Retinal pigment epithelial cell (primary cell): ENCODE measurements around the gene PITPNC1.

ENCODE experiments used
- DNase-seq: peaks from one replicate; pipeline ENCODE4 v3.0.0-alpha.2; 2010; ENCODE audit warnings: low read depth
- H3K4me3 ChIP-seq: 2 replicates; pipeline ENCODE4 v1.5.1; 2011; ENCODE audit warnings: mild to moderate bottlenecking, low read length, control low read depth, moderate library complexity
- CTCF ChIP-seq: conservative IDR thresholded peaks from 2 replicates; pipeline ENCODE4 v1.5.1; 2011; ENCODE audit warnings: low read depth, low read length, control low read depth, inconsistent platforms

Gene PITPNC1

GRCh38 chr17:67559381-67559966 lies 182.4 kb downstream of the PITPNC1 start:
- peak; percentile 34 for TF ChIP-seq CTCF
- no peak overlapping the region for H3K4me3 ChIP-seq
- no peak for DNase-seq

GRCh38 chr17:67562005-67562404 lies 184.9 kb downstream of the PITPNC1 start:
- H3K4me3 ChIP-seq = no peak overlapping the region
- no peak for DNase-seq
- no peak for TF ChIP-seq CTCF

- no peak for DNase-seq
- TF ChIP-seq CTCF = no peak
- H3K4me3 ChIP-seq = no peak overlapping the region
Measured at GRCh38 chr17:67563692-67564228, 186.7 kb downstream of the PITPNC1 start.

GRCh38 chr17:67565068-67565467 lies 188.0 kb downstream of the PITPNC1 start:
- TF ChIP-seq CTCF = no peak
- no peak for DNase-seq
- H3K4me3 ChIP-seq = no peak overlapping the region

GRCh38 chr17:67566656-67567055 lies 189.6 kb downstream of the PITPNC1 start:
- H3K4me3 ChIP-seq = no peak overlapping the region
- DNase-seq = no peak
- TF ChIP-seq CTCF = no peak

GRCh38 chr17:67569015-67569451 lies 192.0 kb downstream of the PITPNC1 start:
- DNase-seq = no peak
- no peak overlapping the region for H3K4me3 ChIP-seq
- TF ChIP-seq CTCF = no peak

GRCh38 chr17:67569873-67570272 lies 192.8 kb downstream of the PITPNC1 start:
- TF ChIP-seq CTCF = no peak
- H3K4me3 ChIP-seq = no peak overlapping the region
- no peak for DNase-seq
